NCI-H146 treated with DMSO at 0.1 percent for 48 hours (cell line): ENCODE data around the gene TAS2R8.

Experiments used
- DNase-seq: peaks from one replicate; lab custom pipeline; 2025; ENCODE audit not compliant: unreplicated experiment; lab: John Stamatoyannopoulos, UW

Gene TAS2R8

DNA sequence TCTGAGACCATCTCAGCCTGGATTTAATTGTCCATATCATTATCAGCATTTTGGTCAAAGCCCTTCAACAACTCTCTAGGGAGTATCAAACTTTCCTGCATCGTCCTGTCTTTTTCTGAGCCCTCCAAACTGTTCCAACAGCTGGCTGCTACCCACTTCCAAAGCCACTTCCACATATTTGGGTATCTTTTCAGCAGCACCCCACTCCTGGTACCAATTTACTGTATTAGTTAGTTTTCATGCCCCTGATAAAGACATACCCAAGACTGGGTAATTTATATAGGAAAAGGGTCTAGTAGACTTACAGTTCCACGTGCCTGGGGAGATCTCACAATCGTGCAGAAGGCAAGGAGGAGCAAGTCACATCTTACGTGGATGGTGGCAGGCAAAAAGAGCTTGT is 50.9 kb downstream of the TAS2R8 start:
- DNase-seq, result no peak
